Left cardiac atrium (tissue), 4 donors: ENCODE measurements around the gene SSBP3. TPM values are rescaled to one million over a fixed set of nuclear protein-coding genes. Genes with fewer than 3 reads are reported as not detected.
"Not testable (repeated sequence)": the region's sequence is repeated elsewhere in the genome, so short reads cannot be mapped to it uniquely, and the experiment has no call there.

Source experiments
- ATAC-seq, 2 donors: fragments of 200-7000 bp; cut with Tn5 transposase; one replicate each; pipeline ENCODE4 v1.9.1; 2020; ENCODE audit warnings: mild to moderate bottlenecking in 2 of 2, moderate library complexity in 2 of 2
- DNase-seq: peaks from one replicate; pipeline ENCODE4 v3.0.0-alpha.2; 2020
- intact Hi-C, 2 donors: fragments of 100-400 bp; cut with DNase I; formaldehyde crosslinking; loops; one replicate each; pipeline versions ENCODE4 v1.14.1 to v1.15.1; 2022 to 2023
- long read RNA-seq: library from polyadenylated mRNA; unstranded; transcript quantifications from one replicate; pipeline ENCODE4 v2.0.0, GENCODE V29; 2021
- total RNA-seq, 2 donors: library from RNA; stranded (reverse); fragmentation: NEBNext Ultra II Directional; extraction: Animal tissue kit (Norgen Biotek cat#: 25700); gene quantifications; one replicate each; pipeline ENCODE4 v1.2.1, GENCODE V29; 2021
- donor health status: DM: no; HTN: yes; CAD: no.
- donor health status: DM: no; HTN: yes; CAD: no; lungs with severe emphysema.
- donor health status: DM: yes; HTN: yes; CAD: no.
- donor health status: Dilated cardiomyopathy.

SSBP3 gene
- total RNA-seq = 10 to 100 TPM; 23.9 to 45.1 TPM
- long read RNA-seq = 0 reads

DNA sequence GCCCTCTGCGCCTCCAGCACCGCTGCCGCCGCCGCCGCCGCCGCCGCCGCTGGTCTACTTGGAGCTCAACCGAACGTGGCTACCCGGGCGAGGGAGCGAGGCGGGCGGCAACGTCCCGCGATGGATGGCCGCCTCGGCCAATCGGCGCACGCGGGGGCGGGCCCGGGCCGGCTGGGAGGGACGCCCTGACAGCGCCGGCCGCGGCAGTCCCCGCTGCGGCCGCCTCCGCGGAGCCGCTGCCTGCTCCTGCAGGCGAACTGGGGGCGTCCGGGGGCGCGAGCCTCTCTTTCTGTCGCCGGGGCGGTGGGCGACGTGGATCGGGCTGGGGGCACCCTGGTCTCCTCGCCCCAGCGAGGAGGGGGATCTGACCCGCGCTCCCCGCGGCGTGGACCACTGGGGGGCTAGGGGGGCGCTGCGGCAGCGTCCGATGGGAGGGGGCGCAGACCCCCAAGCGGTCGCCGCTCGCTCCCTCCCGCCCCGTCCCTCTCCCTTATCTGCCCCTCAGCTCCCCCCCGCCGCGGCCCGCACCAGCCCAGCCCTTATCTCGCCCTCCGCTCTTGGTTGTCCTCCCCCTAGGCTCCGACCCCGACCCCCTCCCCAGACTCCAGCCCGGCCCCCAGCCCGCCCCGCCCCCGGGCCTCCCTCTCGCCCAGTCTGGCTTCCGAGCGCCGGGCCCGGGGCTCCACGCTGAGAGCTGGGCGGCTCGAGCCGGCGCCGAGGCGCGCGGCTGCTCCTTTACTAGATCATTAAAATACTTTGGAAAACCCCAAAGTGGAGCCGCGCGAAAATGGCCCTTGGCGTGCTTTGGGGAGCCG is at the start of gene SSBP3:
Gene SSBP3 (minus strand): TSS at position 56 of the 815 bp plus-strand sequence.
- ATAC-seq (peak; percentile 92 to 95), DNase-seq (peak; percentile 93)
- intact Hi-C loops = loop anchor here (1.0 to 10.0 kb wide), 7 partner anchors 82 to 352 kb away; partner anchors contain the start of genes TCEANC2 (in 1 of the 2) and TMEM59 (in 1 of the 2)

DNA sequence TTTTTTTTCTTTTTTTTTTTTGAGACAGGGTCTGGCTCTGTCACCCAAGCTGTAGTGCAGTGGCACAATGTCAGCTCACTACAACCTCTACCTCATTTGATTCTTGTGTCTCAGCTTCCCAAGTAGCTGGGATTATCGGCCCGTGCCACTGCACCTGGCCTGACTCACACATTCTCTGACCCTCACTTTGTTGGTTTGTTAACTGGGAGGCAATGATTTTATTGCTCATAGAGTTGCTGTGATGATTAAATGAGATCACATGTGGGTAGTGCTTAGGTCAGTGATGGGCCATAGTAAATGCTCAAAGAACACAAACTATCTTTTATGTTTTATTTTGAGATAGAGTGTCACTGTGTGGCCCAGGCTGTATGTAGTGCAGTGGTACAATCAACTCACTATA is 47.3 kb upstream of the SSBP3 start:
- DNase-seq = no peak
- ATAC-seq = no peak
- intact Hi-C loops = no loop called here

DNA sequence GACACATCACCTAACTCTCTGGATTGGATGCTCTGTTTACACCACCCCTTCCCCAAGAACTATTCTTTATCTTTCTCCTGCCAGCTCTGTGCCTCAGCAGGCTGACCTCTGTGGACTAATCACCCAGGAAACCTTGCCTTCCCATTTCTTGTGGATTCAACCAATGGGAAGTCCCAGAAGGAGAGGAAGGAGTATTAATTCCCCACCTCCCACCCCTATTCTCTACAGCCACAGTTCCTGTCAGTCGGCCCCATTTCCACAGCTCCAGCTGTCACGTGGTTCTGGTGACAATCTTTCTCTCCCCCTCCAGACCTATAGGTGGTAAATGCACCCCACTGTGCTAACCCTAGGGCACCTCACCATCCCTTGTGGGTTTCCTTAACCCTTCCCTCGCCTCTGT is 46.8 kb upstream of the SSBP3 start:
- no peak for ATAC-seq
- no peak for DNase-seq
- intact Hi-C loops = no loop called here

- intact Hi-C loops, ATAC-seq, DNase-seq: not testable (repeated sequence)
Measured at GRCh38 chr1:54449431-54449830, 43.2 kb upstream of the SSBP3 start.

GRCh38 chr1:54448801-54449200 is 42.6 kb upstream of the SSBP3 start:
- ATAC-seq, DNase-seq, intact Hi-C loops: not testable (repeated sequence)

GRCh38 chr1:54447081-54447480 is 40.9 kb upstream of the SSBP3 start:
- ATAC-seq, intact Hi-C loops, DNase-seq: not testable (repeated sequence)

- DNase-seq (no peak), ATAC-seq (no peak)
- intact Hi-C loops = no loop called here
Measured at GRCh38 chr1:54442185-54442584, 36.0 kb upstream of the SSBP3 start.

- intact Hi-C loops = no loop called here
- no peak for ATAC-seq
- no peak for DNase-seq
Measured at GRCh38 chr1:54439550-54440223, 33.5 kb upstream of the SSBP3 start.

DNA sequence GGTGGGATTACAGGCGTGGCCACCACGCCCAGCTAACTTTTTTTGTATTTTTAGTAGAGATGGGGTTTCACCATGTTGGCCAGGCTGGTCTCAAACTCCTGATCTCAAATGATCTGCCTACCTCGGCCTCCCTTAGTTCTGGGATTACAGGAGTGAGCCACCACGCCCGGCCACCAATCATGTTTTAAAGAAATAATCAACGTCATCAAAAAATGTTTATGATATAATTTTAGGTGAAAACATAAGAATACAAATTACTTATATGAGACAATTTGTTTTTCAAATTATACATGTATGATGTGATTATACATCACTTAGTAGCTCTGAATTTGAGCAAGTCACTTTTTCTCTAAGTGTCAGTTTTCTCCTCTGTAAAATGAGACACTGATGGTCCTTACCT is 31.6 kb upstream of the SSBP3 start:
- DNase-seq (no peak), ATAC-seq (no peak)
- intact Hi-C loops = no loop called here

DNA sequence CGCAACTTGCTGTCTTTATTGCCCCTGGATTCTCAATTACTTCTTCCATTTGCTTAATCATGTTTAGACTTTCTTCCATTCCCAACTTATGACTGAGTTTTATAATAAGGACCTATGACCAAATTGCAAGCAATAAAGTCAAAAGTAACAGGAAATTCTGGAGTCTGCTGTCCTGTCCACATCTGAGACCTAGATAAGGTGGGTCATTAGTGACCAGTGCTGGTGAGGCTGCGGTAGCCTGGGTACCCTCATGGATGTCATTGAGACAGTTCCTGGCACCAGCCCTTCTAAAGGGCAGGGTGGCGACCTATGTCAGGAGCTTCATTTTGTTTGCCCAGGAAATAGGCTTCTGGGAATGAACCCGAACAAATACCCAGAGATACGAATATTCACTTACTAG is 30.6 kb upstream of the SSBP3 start:
- intact Hi-C loops = no loop called here
- ATAC-seq = no peak
- DNase-seq = no peak

DNA sequence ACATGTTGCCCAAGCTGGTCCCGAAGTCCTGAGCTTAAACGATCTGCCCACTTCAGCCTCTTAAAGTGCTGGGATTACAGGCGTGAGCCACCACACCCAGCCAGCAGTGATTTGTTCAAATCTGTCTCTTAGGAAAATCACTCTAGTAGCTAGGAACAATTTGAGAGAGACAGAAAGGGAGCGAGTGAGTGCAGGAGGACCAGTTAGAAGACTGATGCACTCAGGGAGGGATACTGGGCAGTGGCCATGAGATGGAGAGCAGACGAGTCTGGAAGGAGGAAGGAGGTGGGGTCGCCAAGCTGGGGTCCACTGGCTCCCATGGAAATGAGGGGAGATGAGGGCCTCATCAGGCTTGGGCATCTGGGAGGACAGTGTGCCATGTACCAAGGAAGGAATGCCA is 23.6 kb upstream of the SSBP3 start:
- intact Hi-C loops = no loop called here
- ATAC-seq (no peak), DNase-seq (no peak)

- DNase-seq (no peak), ATAC-seq (no peak)
- intact Hi-C loops = no loop called here
Measured at GRCh38 chr1:54428837-54429518, 22.8 kb upstream of the SSBP3 start.

DNA sequence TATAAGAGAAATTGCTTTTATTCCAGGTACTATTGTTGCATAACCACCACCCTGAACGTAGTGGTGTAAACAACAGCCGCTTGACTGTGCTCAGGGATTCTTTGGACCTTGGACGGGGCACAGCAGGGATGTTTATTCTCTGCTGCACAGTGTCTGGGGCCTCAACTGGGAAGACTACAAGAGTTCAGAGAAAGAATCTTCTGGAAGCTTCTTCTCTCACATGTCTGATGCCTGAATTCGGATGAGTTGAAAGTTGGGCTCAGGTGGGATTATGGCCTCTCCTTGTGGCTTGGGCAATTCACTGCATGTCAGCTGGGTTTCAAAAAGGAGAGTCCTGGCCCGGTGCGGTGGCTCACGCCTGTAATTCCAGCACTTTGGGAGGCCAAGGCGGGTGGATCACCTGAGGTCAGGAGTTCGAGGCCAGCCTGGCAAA is 19.0 kb upstream of the SSBP3 start:
- DNase-seq = no peak
- no peak for ATAC-seq
- intact Hi-C loops = no loop called here

- ATAC-seq = no peak
- intact Hi-C loops = no loop called here
- DNase-seq = no peak
Measured at GRCh38 chr1:54424398-54424797, 18.2 kb upstream of the SSBP3 start.

- ATAC-seq = no peak
- intact Hi-C loops = no loop called here
- no peak for DNase-seq
Measured at GRCh38 chr1:54421101-54421504, 14.9 kb upstream of the SSBP3 start.

GRCh38 chr1:54418598-54418997 is 12.4 kb upstream of the SSBP3 start:
- intact Hi-C loops, DNase-seq, ATAC-seq: not testable (repeated sequence)

DNA sequence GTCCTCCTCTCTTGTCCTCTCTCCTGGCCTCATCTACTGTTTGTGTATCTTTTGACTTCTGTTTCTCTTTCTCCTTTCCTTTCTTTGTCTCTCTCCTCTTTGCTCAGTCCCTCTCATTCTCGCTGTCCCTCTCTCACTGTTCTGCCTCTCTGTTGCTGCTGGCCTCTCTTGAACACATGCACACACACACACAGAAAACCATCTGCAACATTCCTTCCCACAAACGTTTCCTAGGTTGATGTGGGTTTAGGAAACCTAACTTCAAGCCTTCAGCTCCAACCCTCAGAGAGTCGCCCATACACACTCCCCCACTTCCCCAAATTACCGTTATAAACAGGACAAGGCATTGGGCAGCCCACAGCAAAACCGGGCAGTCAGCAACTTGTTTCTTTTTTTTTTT is 10.9 kb upstream of the SSBP3 start:
- ATAC-seq (peak in 1 of 2 donors; percentile 48), DNase-seq (no peak)
- intact Hi-C loops = no loop called here

DNA sequence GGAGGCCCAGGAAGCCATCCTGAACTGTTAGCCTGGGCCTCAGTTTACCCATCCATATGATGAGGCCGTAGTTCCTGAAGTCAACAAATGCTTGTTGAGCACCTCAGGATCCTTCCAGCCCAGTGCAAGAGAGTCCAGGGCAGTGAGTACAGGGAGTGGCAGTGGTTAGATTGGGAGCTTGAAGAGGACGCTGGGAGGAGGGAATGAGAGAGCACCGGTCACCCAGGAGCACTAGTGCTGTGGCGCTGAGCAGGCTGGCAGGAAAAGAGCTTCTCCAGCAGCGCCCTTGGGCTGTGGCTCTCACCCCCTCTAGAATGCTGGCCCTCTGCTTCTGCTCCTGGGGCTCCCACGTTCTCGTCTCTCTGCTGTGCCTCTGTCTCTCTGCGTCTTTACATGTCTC is 10.2 kb upstream of the SSBP3 start:
- intact Hi-C loops = no loop called here
- no peak for ATAC-seq
- DNase-seq = no peak

GRCh38 chr1:54415991-54416390 is 9.8 kb upstream of the SSBP3 start:
- intact Hi-C loops = no loop called here
- DNase-seq (no peak), ATAC-seq (no peak)

- no peak for DNase-seq
- intact Hi-C loops = no loop called here
- no peak for ATAC-seq
Measured at GRCh38 chr1:54415533-54415932, 9.3 kb upstream of the SSBP3 start.
